Stimulated activated CD8-positive, alpha-beta memory T cell treated with anti-CD3 and anti-CD28 coated beads, Interleukin-4, amount 100 ng/mL, for 48 hours (primary cell): Measurements from ENCODE around the gene NCKAP5.

Experiments used
- DNase-seq: peaks from one replicate; pipeline ENCODE4 v3.0.0-alpha.2; 2020

Gene NCKAP5

DNA sequence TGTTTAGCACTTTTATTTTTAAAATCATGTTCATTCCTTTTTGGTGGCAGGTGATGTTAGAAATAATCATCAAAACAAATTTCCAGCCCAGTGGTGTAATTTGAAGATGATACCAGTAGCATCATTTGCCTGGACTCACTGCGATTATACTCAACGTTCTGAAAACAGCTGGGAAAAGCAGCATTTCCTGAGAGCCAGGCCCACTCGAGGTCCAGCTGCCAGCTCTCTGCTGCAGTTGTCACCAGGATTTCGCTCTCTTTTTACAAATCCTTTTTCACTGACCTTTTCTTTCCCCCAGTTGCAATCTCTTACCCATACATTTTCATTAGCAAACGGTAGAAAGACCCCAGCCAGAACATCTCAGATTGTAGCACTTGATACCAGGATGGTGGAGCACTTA, 787.6 kb downstream of the NCKAP5 start:
- DNase-seq: no peak

DNA sequence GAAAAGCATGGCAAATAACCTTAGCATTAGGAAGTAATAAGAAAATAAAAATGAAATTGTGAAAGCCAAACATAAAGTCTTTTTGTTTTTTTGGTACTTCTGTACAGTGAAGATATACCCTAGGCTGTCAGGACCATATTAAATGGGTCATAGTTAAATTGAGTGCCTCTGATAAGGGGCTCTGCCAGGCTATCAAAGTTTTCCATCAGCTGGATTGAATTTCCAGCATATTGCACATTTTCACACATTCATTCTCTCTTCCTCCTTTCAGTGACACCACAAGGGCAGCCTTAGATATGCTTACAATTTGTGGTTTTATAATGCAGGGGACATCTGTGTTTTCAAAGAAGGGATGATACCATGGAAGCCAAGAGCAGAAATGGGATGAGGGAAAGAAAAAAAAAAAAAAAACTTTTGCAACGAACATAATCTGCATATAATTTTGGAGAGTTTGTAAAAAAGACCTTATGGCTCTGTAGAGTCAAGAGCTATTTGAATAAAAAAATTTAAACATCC, 789.0 kb downstream of the NCKAP5 start:
- no peak for DNase-seq

DNA sequence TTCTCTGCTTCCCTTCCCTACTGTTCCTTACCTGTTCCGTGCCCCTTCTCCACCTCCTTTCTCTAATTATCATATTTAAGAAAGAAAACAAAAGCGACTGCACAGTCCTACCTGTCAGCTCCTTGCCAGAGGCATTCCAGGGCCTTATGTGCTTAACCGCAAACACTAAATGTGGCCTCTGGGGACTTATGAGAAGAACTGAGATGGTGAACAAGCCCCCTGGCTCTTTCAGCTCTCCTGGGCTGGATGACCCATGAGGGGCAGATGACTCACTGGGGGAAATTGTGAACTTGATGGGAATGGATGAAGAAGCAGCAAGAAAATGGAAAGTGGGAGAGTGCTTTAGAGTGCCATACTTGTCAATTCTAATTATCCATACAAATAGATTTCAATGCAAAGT, 792.0 kb downstream of the NCKAP5 start:
- no peak for DNase-seq

DNA sequence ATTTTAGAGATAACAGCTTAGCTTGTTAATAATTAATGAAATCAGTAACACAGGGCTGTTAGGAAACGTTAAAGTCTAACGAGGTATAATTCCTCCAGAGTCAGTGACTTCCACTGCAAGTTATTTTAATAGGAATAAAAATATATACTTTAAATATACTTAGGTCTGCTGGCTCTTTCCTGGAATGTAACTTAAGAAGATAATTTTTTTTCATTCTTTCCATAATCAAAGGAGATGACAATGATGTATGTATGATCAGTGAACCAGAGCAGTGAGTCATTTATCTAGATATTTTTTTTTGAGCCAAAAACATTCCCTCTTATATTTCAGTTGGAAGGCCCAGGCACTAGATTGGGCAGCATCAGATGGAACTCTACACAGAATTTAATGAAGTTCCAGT, 794.1 kb downstream of the NCKAP5 start:
- DNase-seq: no peak

DNA sequence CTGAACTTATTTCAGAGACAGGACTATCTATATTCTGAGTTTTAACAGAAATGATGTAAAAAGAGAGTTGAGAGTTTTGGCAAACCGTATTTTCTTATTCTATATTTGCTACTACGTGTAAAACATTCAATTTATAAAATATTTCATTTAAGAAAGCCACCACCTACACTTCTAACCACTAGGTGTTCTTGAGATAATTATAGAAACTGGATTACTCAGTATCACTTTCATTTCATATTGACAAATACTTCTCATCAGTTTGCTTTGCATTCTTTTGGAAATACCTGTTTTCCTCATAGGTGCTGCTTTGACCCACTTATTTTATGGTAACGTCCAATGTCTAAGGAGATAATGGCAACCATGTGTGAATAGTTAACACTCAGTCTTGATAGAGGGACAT, 794.9 kb downstream of the NCKAP5 start:
- DNase-seq: no peak

DNA sequence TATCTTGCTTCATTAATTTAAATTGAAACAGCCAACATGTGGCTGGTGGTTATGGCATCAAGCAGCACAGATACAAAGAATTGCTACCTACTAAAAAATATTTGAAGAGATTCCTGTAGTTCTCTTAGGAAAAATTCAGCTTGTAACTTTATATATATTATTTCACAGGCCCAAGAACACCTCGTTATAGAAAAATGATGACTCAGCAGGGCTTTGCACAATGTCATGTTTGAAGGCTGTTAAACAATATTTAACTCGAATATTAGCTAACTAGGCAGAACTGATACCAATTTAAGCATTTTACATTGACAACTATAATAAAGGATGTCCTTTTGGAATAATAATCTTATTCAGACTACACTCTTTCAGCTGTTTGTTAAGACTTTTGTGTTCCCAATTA, 795.9 kb downstream of the NCKAP5 start:
- no peak for DNase-seq

DNA sequence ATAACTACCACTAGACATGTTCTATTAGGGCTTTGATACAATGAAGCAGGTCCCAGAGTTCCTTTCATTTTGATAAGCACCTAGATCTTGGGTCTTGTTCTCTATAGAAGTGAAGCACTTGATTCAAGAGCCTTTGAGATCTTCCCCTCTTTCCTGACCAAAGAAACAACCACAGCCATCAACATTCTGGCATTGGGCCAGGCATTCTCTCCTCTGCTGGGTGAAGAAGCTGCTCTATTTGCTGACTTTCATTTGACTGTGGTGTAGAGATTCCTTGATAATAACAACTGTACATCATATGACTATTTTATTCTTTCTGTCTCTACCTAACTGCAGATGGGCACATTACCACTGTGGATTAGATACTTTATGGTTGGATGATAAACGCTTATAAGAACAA, 801.7 kb downstream of the NCKAP5 start:
- no peak for DNase-seq

DNA sequence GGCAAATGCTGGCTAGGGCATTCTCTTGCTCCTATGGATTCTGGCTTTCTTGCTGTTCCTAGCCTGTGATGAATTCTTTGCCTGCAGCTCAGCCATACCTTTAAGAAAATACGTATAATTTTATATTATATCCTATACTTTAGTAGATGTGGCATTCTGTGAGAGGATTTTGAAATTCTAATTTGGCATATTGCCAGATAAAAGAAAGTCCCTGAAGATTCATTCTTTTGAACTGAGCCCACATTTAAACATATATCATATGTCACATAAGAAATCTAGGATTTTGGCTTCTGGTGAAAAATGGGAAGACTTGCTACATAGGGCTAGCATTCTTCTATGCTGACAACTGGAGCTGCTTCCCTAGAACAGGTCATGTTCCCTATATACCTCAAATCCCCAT, 806.8 kb downstream of the NCKAP5 start:
- no peak for DNase-seq

DNA sequence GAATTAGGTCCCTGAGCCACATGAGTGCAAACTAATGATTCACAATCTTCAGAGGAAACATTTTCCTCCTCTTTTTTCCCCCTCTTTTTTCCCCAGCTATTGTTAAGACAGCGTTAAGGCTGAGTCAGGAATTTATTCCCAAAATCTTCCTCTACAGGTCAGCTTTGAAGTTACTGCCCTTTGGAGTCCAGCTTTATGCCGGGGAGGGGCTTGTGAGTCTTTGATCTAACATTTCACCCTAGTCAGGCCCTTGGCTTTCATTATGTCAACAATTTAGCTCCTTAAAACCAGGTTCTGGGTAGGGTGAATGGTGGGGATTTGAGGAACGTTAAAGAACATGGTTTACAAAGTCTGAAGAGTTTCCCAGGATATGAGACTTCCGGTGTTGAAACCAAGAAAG, 807.3 kb downstream of the NCKAP5 start:
- no peak for DNase-seq

DNA sequence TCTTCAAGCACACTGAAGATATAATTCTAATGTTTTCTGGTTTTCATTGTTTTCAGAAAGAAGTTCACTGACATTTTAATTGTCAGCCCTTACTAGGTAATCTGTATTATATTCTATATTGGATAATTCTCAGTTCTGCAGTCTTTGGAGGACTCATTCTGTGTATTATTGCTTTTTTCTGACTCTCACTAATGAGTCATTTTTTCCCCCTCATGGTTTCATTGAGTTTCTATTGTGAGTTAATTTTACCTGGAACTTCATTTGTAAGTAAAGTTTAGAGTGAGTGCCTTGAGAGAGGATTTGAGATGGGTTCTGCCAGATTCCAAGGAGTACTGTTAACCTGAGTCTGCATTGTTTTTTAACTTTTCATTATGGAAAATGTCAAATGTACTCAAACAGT, 807.9 kb downstream of the NCKAP5 start:
- DNase-seq: no peak

DNA sequence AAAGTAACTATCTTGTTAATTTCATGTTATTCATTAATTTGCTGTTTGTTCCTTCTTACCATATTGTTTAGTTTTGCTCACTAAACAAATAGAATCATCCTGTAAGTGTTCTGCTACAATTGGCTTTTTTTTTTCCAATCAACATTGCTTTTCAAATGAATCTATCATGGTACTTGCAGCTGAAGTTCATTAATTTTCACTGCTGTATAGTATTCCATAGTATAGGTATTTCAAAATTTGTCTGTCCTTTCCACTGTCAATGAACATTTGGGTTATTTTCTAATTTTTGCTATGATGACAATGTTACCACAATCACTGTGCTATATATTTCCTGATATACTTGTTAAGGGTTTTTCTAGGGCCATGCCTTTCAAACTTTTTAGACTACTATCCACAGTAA, 809.3 kb downstream of the NCKAP5 start:
- DNase-seq: no peak

DNA sequence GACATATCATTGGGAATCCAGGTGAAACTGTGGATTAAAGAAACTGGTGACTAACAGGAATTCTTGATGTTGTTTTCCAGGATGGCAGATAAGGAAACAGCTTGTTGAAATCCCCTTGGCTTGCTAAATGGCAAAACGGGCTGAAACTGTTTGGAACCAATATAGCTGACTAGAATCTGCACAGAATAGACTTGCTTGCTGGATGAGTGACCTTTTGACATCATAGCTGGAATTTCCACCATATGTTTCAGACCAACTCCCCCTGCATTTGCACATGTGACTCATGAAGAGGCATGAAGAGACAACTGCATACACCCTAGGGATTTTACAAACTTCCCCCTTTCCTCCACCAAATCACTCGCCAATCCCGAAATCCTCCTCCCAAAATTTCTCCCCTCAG, 810.6 kb downstream of the NCKAP5 start:
- no peak for DNase-seq

DNA sequence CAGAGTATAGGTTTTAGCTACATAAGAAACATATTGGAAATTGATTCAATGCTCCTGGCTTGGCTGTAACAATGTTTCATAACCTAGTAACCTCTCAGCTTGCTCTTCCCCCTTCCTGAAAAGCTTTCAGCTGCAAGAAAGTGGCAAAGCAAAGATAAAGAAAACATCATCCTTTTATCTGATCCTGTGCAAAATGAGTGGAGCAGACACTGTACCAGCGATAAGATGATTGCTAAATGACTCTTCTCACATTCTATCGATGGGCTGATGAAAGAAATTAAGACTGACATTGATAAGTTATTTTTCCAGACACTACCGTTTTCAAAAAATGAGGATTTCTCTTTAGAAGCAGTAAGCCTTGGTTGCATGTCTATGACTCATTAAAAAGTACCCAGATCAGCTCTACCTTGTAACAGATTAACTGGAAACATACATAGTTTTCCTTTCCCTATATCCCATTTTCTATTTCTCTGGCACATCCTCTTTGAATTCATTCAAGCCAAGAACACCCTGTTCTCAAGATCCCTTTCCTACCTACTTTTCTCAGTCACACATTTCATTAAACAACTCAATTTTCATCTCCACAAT, 811.2 kb downstream of the NCKAP5 start:
- DNase-seq: no peak

DNA sequence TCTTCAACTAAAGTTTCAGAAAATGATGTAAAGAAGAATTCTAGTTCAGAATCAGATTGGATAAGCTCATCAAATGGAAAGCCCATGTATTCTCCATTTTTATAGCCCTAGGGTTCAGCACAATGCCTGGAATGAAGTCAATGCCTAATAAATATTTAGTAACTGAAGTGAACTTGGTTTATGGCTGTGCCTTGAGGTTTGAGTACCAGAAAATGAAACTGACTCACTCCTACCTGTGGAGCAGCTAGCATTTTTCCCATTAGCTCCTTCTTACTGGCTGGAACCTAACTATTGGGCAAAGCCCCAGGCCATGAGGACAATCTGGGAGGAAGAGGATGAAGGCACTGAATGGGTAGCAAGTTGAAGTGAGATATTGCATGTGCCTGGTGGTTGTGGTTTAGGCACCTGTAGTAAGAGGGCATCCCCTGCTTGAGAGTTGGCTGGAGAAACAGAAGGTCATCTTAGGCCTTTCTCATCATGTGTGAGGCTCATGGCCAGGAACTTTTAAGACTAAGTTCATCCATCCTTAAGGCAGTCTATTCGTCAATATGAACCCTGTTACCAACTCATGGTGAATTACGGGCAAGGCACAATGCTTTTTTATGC, 813.3 kb downstream of the NCKAP5 start:
- no peak for DNase-seq

DNA sequence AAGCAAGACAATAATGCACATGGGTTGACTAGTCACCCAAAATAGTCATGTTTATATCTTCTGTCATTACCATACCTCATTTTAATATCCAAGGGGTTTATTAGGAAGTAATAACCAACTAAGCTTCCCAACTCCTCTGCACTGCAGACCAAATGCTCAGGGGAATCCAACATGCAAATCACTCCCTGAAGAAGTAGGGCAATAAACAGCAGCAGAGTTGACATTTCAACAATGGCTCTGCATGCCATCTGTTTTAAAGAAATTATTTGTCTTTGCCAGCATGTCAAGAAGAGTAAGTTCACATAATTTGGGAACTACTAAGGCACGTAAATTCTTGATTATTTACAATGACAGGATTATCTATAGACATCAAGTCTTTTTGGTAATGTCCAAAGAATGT, 813.9 kb downstream of the NCKAP5 start:
- no peak for DNase-seq

DNA sequence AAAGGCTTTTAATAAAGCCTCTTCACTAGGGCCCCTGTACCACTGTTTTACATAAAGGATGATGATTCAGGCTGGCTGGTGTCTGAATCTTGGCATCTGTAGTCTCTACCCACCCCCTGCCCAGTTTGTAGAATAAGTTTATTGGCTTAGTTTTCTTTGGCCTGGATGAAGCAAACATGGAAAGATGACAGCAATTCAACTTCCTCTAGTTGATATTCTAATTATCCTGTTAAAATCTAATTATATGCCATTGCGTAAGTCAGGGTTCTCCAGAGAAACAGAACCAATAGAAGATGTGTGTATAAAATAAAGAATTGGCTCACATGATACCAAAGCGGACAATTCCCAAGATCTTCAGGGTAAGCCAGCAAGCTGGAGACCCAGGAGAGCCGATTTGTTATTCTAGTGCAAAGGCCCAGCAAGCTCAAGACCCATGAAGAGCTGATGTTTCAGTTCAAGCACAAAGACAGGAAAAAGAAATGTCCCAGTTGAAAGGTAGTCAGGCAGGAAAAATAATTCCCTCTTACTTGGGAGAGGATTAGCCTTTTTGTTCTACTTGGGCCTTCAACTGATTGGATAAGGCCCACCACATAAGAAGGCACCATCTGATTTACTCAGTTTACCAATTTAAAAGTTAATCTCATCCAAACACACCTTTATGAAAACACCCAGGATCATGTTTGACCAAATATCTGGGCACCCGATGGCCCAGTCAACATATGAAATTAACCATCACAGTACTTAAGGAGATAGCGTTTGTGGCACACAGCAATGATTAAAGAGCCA, 815.6 kb downstream of the NCKAP5 start:
- no peak for DNase-seq

DNA sequence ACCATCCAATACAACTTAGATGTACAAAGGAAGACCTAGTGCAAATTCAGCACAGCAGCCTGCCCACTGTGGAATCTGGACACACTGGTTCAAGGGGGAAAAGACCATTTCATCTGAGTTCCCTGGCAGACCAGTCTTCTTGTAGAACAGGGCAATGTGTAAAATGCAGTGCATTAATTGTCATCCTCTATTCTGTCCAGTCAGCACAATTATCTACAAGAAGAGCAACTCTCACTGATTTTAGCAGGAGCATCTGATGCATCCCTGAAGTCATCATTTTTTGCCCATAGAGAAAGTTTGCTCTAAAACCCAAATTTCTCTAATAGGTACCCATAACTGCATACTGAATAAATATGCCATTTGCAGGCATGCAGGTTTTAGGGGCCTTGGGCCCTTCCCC, 816.4 kb downstream of the NCKAP5 start:
- DNase-seq: no peak

DNA sequence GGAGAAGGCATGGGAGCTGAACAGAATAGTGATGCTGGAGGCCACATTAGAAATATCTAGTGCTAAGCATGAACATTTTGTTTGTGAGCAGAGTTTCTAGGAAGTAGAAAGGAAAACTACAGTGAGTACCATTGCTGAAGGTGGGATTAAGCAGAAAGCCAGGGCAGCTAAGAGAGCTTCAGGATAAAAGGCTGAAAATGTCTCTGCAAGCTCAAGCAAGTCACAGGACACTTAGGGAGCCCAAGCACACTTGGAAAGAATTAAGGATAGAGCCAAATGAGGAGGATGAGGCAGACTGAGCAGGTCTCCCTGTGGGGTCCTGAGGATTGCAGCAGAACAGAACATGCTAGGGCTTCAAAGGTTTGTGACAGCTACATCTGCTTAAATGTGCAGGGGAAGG, 817.7 kb downstream of the NCKAP5 start:
- DNase-seq: no peak

DNA sequence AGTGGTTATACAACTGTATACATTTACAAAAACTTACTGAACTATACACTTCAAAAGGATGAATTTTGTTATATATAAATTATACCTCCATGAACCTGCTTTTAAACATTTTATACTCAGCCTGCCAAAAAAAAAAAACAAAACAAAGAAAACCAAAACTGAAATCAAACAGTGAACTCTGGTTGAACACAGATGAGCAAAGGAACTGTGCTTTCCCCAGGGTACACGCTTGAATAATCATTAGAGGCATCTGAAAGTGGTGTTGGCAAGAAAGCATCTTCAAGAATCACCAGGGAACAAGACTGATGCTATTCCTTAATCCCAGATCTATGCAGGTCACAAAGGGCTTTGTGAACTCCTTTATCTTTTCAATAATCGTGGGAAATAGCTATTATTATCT, 821.2 kb downstream of the NCKAP5 start:
- no peak for DNase-seq

DNA sequence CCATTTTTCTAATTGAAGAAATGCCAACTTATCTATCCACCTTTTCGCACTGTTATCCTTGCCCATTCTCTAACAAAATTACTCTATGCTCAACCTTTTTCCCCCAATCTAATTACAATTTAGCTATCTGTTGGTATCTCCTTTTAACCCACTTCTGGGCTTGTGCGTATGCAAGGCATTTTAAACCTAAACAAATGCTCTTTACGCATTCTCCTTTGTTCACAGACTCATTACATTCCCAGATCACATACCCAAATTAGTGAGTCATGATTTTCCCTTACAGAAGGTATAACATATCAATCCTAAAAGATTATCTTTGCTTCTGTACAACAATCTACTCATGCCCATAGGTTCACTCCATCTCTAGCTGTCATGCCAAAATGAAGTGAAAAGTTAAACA, 826.5 kb downstream of the NCKAP5 start:
- DNase-seq: no peak

DNA sequence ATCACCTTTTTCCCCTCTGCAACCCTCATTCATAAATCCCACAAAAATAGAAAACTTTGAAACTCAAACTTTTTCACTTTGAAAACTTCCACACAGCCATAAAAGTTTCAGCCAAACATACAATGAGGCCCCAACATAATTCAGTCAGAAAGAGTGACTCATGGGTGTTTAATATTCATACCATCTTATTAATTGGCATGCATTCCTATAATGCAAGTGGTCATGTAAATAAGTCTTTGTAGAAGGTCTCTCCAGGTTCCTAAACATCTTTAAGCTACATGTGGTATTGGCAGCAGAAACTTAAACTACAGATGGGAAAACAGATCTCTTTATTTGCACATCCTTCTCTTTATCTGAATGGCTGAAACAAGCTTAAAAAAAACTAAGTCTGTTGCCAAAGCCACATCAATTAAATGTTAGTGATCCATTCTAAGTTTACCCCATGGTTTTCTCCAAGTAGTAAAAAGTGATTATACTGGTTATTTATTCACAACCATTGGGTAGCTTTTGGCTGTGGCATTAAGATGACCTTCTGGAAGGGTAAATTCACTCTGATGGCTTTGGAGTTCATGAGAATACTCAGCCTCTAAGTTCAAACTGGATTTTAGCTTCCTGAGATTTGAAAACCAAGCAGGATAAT, 828.1 kb downstream of the NCKAP5 start:
- DNase-seq: no peak

DNA sequence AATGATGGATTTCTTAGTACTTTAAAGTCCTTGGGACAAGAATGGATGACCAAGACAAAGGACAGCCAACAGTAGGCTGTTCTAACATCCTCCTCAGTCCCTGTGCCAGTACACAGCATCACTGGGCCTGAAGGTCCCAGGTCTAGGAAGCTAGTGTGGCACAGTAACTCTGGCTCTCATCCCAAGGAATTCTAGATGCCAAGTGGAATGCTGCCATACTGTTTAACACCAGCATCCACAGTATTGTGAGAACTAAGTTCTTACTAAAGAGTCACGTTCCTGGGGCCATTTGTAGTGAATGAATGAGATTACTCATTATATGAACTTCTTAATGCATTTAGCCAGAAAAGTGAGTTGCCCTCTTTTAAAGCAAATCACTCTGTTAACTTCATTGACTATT, 830.0 kb downstream of the NCKAP5 start:
- DNase-seq: no peak

DNA sequence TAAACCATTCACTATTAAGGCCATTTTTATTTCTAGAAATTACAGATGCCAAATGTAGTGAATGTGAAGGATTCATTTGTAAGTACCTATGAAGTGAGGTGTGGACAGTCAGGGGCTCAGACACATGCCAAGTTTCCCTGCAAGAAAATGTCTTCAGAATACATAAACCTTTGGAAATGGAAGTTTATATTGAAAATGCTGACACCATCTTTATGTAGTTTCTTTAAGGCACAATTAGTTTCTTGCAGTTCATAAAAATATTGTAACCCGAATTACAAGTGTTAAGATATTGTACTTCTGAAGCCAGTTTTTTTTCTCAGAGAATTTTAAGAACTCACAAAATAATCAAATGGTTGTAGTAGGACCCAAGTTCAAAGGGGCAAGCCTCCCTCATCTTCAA, 832.2 kb downstream of the NCKAP5 start:
- no peak for DNase-seq

DNA sequence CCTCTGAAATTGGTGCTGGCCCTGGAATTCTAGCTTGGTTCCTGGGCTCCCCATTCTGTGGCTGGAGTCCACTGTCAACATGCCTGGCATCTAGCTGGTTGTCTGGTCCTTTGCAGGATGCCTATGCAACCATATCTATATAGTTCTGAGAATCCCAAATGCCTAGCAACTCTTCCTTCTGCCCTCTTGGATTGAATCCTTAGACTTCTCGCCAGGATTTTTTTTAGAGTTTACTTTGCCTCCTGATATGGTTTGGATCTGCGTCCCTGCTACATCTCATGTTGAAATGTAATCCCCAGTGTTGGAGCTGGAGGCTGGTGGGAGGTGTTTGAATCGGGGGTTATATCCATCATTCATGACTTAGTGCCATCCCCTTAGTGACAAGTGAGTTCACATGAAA, 833.3 kb downstream of the NCKAP5 start:
- no peak for DNase-seq
